HG03520 (cell line): ENCODE results near the gene TBL1X.

Experiments
- ATAC-seq: cut with Tn5 transposase; IDR thresholded peaks from one replicate; pipeline ENCODE4 v1.9.1; 2021; ENCODE audit warnings: mild to moderate bottlenecking, moderate library complexity; ENCODE audit not compliant: unreplicated experiment

TBL1X gene

DNA sequence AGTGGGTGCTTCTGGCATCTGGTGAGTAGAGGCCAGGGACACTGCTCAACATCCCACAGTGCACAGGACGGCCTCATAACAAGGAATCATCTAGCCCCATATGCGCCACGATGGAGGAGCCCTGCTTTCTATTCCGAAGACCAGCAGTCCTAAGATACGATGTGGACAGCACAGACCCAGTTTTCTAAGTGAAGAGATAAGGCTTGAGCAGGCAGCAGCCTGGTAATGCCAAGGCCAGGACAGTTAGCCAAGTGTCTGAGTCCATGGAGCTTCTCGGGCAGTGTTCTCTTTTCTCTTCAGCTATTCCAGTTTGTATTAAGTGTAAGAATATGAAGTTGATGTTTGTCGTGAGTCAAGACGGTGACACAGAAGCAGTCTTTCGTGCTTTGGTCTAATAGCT lies 112.7 kb downstream of the TBL1X start:
- ATAC-seq = no peak

DNA sequence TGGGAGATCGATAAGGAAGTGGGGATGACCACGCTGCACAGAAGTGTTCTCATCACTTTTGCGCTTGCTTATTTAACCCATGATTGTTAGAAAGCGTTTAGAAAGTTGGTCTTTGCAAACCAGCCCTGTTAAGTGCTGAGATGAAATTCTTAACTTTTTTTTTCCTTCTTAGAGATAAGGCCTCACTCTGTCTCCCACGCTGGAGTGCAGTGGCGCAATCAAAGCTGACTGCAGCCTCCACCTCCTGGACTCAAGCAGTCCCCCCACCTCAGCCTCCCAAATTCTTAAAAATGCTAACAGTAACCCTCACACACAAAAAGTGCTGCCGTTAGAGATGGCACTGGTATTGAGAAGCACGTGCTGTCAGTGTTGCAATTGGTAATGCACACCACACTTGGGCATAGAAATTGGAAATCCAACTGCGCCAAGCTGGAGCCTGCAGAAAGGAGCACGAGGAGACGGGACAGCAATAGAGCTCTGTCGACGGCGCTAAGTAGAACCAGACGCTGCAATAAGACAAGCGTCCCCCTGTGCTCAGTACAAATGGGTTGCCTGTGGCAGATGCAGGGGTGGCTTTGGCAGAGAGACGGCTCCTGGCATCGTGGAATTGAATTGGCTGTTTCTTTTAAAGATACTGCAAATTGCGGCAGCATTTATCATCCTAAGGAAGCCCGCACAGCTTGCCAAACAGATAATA lies 113.4 kb downstream of the TBL1X start:
- ATAC-seq = no peak

DNA sequence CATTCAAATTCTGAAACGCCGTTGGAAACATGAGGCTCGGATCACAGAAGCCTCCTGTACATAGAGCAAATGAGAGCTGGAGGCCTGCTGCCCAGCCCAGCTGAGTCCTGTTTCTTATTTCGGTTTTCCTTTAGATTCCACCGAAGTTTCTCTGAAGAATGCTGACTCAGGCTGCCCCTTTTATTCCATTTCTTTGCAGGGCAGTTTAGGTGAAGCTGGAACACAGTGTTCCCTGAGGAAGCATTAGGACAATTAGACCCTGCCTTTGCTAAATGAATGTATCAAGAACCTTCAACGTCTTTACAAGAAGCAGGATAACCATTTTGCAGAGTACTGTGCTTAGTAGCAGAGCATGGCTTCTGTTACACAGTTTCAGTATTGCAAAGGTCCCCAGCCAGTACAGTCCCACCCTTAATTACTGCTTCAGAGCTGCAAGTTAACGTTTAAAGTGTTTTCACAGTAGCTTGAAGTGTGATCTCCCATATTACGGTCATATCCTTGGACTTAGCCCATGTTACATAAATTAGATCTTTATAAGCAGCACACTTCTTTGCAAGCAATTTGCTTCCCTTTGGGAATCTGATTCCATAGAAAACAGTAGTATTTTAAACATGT lies 117.0 kb downstream of the TBL1X start:
- ATAC-seq = no peak

DNA sequence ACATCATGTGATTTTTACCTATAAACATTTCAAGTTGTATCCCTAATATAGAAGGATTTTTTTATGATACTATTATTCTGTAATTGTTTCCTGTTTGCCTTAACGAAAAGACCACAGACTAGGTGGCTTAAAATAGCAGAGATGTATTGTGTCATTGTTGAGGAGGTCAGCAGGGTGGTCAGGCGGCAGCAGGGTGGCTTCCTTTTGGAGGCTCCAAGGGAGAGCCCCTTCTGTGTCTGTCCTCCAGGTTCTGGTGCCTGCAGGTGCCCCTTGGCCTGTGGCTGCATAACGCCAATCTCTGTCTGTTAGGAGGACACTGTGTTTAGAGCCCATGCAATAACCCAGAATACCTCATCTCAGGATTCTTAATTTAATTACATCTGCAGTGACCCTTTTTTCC lies 118.1 kb downstream of the TBL1X start:
- no peak for ATAC-seq

DNA sequence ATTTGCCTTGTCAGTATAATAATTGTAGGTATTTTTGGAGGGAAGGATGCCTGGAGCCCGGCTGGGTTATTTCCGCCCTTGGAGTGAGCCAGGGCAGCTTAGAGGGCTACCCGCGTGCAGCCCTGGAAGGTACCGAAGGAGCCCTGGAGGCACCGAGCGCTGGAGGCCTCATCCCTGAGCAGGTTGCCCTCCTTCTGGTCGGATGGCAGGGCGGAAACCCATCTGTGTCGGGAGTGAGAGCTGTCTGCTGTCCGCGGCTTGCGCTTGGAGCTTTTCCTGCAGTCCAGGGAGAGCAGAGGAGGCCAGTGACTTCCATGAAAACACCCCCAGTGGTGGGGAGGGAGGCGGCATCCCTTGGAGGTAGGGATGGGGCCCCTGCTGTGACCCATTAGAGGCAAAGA lies 122.1 kb downstream of the TBL1X start:
- no peak for ATAC-seq

DNA sequence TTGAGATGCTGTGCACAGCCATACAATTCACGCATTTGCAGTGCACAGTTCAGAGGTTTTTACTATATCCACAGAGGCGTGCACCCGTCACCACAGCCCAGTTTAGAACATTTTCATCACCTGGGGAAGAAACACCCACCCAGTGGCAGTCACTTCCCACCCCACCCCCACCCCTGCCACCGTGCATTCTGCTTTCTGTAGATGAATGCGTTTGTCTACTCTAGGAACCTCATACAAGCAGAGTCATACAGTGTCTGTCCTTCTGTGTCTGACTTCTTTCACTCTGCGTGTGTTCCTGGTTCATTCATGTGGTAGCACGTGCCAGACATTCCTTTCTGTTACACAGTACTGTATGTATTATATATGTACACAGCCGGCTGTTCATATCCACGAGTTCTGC lies 122.8 kb downstream of the TBL1X start:
- no peak for ATAC-seq

DNA sequence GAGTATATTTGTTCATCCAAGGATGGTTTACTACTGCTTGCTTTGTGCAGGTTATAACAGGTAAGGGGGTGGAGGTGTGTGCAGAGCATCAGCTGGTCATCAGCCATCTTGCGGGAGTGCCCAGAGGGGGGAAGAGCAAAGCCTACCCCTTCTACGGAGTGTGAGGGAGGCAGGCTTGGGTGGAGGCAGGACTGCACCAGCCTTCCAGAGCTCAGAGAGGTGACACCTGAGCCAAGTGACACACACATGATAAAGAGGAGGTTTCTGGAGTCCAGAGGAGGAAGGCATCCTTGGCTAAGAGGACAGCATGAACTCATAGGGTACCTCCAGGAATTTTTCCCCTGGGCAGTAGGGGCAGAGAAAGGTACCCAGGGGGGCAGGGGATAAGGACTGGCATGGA lies 126.6 kb downstream of the TBL1X start:
- ATAC-seq = no peak

DNA sequence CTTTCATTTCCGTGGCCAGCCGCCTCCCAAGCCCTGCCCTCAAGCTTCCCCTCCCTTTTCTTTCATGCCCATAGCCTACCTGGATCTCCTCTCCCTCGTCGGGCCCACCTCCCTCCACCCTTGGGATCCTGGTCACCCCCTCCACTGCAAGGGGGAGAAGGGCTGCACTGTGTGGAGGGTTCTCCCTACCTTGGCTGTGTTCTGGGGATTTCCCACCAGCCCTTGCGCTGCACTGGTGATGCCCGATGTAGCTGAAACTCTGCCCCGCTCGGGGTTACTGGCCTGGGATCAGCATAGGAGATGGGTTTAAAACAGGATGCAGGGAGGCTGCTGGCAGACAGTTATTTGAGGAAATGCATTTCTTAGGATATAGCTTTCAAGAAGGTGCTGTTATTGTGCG lies 128.9 kb downstream of the TBL1X start:
- no peak for ATAC-seq

DNA sequence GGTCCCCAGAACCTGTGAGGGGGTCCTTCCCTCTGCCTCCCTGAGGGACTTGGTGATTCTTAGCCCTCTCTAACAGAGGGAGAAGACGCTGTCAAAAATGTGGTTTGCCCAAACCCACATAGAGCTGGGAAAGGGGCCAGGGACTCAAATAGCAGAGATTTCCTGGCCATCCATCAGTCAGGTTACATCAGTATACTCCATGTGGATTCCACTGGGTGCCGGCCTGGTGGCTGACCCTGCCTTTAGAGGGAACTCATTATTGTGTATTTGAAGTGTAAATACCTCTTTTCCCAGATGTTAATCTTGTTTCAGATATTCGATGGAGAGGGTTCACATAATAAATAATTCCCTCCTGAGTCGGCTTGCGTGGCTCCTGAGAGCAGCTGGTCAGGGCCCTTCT lies 130.3 kb downstream of the TBL1X start:
- ATAC-seq = no peak

DNA sequence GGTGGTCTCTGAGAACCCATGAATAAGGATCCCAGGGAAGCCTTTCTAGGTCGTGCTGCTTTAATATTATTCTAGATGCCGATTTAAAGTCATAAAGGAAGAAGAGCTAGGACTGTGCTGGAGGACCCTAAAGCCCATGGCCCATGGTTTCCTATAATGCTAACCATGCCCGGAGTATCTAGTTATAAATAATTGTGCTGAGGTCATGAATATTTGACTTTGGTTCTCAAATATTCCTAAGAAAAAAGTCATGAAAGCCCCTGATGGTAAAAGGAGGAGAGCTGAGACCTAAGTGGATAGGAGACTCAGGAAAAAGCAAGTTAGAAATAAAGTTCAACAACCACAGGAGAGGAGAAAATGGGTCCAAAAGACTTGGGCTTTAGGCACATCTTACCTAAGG lies 132.0 kb downstream of the TBL1X start:
- no peak for ATAC-seq

DNA sequence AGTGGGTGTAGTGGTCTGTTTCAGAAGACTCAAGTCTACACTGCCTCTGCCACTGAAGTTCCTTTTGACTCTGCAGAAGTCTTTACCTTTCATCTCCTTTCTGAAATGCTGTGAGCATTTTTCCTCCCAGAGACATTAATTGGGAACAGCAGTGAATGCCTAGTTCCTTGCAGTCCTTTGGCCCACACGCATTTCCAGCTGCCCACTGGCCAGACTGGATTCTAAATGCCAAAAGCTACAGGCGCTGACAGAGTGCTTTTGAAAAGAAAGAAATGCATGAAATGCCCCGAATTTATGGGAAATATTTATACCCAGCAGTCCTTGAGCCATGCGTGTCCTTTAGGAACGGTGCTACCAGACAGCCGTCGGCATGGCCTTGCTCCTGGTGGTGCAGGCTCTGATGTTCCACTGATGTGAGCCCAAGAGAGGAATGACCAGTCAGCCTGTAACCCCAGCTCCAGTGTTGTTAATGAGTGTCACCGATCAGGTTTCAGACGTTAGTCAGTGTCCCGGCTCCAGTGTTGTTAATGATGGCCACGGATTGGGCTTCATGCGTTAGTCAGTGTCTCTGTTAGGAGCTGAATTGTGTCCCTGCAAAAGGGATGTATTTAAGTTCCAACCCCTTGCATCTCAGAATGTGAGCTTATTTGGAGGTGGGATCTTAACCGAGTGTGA lies 132.6 kb downstream of the TBL1X start:
- ATAC-seq = no peak

DNA sequence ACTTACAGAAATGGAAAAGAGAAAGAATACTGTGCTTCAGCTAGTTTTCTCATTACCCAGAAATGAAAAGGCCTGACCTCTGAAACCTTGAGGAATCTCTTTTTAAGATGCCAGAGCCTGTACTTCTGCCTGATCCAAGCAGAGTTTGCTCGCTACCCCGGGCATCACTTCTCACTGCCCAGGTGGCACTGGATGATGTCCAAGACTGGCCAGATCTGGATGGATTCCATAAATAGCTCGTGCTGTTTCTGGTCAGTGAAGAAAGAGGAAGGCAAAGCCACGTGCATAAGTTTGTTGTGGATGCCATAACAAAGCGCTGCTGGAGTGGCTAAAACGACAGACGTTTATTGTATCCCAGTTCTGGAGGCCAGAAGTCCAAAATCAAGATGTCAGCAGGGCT lies 133.5 kb downstream of the TBL1X start:
- ATAC-seq = no peak

DNA sequence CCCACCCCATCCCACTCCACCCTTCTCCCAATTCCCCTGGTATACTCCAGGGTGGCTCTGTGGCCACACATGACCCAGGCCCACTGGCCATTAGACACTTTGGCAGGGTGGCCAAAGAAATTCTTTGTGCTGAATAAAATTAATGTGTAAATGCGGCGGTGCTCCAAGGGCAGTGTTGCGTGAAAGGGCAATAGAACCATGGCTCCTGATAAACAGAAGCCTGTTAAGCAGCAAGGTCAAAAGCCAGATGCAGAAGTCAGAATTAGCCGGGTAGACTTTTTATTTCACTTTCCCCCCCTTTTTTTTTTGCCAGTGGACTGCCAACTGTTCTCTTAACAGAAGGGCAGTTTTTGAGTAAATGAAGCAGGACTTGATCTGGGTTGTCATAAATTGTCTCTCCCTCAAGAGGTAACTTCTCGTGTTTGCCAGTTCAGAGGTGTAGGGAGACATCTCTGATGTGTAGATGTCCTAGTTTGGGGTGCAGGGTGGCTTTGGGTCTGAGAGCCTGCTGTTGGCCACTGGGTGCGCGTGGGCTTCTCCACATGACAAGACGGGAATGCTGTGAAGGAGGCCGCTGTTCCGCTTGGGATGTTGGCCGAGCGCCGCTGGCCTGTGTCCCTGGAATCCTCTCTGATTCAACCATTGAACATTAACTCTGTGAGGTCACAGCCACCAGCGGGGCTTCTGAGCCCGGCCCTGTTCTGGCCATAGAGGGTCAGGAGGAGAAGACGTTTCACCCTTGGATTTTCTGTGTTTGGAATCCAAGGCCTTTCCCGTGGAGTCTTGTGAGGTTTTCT lies 139.5 kb downstream of the TBL1X start:
- no peak for ATAC-seq

DNA sequence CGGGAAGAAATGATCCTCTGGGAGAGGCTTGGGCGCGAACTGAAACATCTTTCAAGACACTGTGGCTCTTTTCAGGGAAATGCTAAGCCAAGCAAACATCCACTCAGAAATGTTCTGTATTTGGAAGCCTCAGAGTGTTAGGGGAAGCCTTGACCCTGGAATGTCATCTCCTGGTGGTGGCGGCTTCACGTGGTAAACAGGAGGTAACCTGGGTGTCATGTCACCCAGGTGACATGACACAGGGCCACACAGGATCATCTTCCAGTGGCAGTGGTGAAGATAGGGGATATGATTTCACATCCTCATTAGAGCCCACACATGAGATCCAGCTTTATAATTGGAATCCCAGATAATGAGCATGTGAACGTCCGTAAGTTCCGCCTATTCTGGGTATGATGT lies 140.0 kb downstream of the TBL1X start:
- no peak for ATAC-seq

DNA sequence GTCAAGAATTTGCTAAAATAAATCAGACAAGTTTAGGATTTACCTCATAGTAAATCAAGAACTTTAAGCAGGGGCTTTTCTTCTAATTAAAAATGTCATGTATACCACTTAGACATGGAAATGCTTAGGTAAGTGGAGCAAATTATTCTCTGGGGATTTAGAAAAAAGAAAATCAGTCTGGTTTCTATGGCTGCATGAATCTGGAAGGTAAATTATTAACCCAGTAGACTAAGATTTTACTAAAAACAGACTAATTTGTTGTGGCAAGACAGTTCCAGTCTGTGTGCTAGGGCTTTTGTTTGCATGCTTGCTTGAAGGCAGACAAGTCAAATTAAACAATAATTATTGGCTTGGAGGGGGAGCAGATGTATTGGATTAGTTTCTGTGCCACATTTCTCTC lies 140.6 kb downstream of the TBL1X start:
- no peak for ATAC-seq

DNA sequence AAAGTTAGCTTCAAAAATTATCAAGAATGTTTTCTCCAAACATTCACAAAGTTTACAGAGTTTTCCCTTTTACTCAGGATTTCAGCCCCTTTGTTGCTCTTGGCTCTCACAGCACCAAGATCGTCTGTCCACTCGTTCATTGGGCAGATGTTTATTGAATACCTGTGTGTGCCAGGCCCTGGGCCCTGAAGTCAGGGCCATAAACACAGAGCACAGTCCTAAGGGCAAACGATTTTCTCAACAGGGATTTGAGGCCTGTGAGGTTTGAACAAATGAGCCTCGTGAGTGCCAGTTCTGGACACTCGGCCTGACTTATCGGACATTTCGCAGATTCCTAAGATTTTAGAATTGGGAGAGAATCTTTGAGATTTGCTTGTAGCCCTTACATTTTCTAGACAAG lies 142.1 kb downstream of the TBL1X start:
- ATAC-seq = no peak

DNA sequence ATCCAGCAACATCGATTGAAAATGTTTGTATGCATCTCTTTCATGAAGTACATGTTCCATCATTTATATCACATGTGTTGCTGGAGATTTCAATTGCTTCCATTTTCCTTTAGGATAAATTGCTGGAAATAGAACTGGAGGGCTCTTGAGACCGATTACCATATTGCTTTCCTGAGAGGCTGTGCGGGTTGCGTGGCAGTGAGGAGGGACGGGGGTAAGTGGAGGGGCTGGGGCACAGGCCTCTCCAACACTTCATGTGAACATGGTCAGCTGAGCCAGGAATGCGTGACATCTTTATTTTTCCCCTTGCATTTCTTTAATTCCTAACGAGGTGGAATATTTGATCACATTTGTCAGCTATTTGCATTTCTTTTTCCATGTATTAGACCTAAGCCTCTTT lies 144.6 kb downstream of the TBL1X start:
- ATAC-seq = no peak

DNA sequence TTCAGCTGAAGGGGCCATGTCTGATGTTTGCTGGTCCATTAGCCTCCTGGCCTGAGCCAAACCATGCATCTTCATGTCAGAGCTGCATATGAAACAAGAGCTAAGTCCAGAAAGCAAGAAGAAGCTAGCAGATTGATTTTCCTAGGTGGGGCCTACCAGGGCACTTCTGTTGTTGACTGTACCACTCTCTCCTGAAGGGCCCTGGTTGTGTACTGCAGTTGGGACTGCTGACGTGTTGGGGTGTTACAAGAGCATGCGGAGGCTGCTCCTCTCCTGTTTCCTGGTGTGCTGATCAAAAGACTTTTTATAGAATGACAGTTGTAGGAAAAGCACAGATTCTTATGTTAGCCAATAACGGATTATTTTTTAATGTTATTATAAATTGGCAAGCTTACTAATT lies 145.1 kb downstream of the TBL1X start:
- ATAC-seq = no peak

DNA sequence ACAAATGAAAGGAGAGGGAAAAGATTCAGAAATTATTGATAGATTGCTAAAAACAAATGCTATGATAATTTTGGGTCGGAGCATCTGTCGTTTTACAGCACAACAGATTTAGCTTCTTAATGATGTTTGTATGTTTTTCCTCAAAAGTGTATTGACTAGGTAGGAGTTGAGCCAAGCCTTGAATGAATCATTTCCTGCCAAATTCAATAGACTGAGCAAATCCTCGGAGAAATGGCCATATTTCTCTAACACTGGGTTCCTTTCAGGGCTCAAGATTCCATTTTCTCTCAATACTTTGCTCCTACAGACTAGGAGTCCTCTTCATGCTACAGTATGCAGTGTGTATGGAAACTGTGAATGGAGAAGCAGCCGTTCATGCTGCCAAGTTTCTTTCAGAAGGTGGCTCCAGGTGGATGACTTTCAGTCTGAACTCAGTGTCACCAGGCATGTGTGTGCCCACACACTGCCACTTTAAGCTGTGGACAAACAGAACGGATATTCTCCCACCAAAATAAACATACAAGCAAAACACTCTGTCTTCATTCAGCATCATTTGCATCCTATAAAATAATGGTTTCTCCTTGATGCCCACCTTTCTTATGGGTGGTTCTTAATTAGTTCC lies 146.0 kb downstream of the TBL1X start:
- ATAC-seq = no peak

DNA sequence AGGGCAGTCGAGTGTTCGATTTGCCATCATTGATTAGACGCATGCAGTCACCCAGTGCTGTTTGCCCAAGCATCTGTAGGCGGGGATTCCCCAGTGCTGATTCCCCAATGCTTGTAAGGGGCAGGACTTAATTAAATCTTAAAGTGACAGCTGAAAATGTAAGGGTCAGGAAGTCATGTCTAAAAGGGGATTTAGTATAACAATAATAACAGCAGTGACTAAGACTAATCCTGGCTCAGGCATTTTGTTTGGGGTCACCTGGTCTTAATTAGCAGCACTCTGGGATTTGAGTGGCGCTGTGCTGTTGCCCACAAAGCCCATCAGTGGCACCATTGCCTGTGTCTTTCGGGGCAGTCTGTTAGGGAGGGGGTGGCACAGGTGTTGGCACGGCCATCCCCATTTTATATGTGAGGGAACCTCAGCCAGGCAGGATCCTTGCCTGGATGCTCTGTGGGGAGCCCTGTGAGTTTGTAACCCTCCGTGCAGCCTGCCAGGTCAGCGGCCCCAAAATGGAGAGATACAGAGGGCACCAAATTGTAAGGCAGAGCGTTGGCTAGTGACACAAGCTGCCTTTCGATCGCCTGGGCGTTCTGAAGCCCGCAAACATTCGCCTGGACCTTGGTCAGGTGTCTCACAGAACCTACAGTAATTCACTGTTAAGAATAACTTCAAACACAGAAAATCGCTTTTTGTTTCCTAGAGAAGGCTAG lies 146.7 kb downstream of the TBL1X start:
- no peak for ATAC-seq

DNA sequence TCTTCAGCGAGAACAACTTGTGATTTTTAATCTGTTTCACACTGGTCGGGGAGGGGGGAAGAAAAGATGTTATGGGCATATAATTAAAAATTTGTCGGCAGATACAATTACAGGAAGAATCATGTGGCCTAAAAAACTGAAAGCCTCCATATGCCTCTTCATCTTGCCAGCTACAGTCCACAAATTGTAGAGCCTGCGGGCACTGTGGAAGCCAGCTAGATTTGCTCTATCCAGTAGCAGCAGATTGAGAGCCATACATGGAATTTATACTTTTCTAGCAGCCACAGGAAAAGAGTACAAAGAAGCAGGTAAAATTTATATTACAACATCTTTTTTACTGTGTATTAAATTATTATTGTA lies 147.3 kb downstream of the TBL1X start:
- no peak for ATAC-seq
